GM06990 (cell line): ENCODE measurements around the gene CALD1.

Experiments
- DNase-seq: peaks from one replicate; pipeline ENCODE4 v3.0.0-alpha.2; 2011; ENCODE audit not compliant: insufficient read length; ENCODE audit errors: extremely low read depth
- H3K27me3 ChIP-seq: replicated peaks from 2 replicates; pipeline ENCODE4 v1.6.0; 2011; ENCODE audit warnings: low read length; ENCODE audit not compliant: control insufficient read depth, insufficient read depth
- H3K36me3 ChIP-seq: 2 replicates; pipeline ENCODE4 v1.5.1; 2011; ENCODE audit warnings: low read length; ENCODE audit not compliant: control insufficient read depth, insufficient read depth
- H3K4me3 ChIP-seq: replicated peaks from 2 replicates; pipeline ENCODE4 v1.5.1; 2011; ENCODE audit warnings: low read depth, mild to moderate bottlenecking, control low read depth, low read length
- CTCF ChIP-seq: IDR thresholded peaks from 2 replicates; pipeline ENCODE4 v1.5.1; 2011; ENCODE audit warnings: low read length, control low read depth, mild to moderate bottlenecking, inconsistent platforms; ENCODE audit not compliant: insufficient read depth, poor library complexity, severe bottlenecking

Gene CALD1

GRCh38 chr7:134829380-134829986 is 50.0 kb downstream of the CALD1 start:
- TF ChIP-seq CTCF: no peak
- H3K27me3 ChIP-seq: no peaks in the 10 kb centered on the region
- DNase-seq: no peak

GRCh38 chr7:134831862-134832261 is 52.4 kb downstream of the CALD1 start:
- no peak for TF ChIP-seq CTCF
- Histone ChIP-seq H3K36me3 (no peaks in the 10 kb centered on the region), H3K27me3 (no peaks in the 10 kb centered on the region), H3K4me3 (no peak overlapping the region)
- no peak for DNase-seq

More at GRCh38 chr7:134829380-134829986, 50.0 kb downstream of the CALD1 start:
- Histone ChIP-seq H3K36me3 (no peaks in the 10 kb centered on the region), H3K4me3 (no peak overlapping the region)

GRCh38 chr7:134832367-134832766 is 52.9 kb downstream of the CALD1 start:
- no peaks in the 10 kb centered on the region for H3K36me3 ChIP-seq
- no peak for DNase-seq
- no peaks in the 10 kb centered on the region for H3K27me3 ChIP-seq
- no peak for TF ChIP-seq CTCF
- H3K4me3 ChIP-seq: no peak overlapping the region

- Histone ChIP-seq H3K36me3 (no peaks in the 10 kb centered on the region), H3K4me3 (no peak overlapping the region), H3K27me3 (no peaks in the 10 kb centered on the region)
- TF ChIP-seq CTCF: no peak
- DNase-seq: no peak
Observed at GRCh38 chr7:134834689-134835462, 55.4 kb downstream of the CALD1 start.

- DNase-seq: no peak
- H3K4me3 ChIP-seq: no peak overlapping the region
- no peak for TF ChIP-seq CTCF
- H3K36me3 ChIP-seq: no peaks in the 10 kb centered on the region
- H3K27me3 ChIP-seq: no peaks in the 10 kb centered on the region
Observed at GRCh38 chr7:134835463-134835823, 56.0 kb downstream of the CALD1 start.
